GM19463 (cell line): ENCODE results near the gene CRIP1.

Source experiments
- ATAC-seq: cut with Tn5 transposase; IDR thresholded peaks from one replicate; pipeline ENCODE4 v1.9.1; 2021; ENCODE audit warnings: mild to moderate bottlenecking, moderate library complexity; ENCODE audit not compliant: unreplicated experiment

Gene CRIP1

GRCh38 chr14:105469456-105470349 lies 17.0 kb upstream of the CRIP1 start:
- ATAC-seq: no peak

DNA sequence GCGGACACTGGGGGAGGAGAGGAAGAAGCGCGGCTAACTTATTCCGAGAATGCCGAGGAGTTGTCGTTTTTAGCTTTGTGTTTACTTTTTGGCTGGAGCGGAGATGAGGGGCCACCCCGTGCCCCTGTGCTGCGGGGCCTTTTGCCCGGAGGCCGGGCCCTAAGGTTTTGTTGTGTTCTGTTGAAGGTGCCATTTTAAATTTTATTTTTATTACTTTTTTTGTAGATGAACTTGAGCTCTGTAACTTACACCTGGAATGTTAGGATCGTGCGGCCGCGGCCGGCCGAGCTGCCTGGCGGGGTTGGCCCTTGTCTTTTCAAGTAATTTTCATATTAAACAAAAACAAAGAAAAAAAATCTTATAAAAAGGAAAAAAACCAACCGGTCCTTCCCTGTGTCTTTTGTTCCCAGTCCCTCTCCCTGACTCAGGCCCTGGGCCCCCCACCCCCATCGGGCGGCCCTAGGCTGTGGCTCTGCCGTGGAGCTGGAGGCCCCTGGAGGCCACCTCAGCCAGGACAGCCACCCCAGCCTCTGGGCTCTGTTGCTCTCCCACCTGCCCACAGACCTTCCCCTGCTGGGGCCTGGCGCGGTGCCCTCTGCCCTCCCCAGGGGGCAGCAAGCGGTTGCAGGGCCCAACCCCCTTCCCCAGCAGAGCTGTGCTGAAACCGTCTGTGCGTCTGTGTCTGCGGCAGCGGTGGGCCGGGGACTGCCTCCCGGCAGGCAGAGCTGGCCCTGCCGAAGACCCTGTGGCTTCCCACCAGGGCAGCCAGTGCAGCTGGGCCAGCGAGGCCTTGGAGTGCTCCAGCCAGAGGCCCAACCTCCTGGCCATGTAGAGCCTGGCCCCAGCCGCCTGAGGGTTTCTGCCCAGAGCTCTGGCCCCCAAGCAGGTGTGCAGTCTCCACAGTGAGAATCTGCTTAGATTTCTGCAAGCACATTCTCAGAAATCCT lies 16.1 kb upstream of the CRIP1 start:
- no peak for ATAC-seq

DNA sequence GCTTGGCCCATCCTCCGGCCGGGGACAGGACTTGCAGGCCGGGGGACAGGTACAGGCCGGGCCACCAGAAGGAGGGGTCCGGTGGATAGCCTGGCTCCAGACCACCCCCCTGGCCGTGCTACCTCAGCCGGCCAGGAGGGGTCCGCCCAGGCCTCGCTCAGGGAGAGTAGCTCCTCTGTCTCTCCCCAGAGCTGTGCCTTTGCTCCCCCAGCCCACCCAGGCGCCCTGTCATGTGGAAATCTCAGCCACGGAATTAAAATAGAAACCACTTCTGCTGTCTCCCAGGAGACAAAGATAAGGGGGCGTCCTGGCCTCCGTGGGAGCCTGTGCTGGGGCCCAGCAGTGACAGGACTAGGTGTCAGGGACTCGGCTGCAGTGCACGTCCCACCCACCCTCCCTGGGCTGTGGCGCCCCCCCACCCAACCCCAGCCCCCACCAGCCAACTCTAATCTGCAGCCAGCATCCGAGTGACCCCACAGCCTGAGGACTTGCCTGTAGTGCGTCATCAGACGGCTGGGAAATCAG lies 15.3 kb upstream of the CRIP1 start:
- no peak for ATAC-seq

DNA sequence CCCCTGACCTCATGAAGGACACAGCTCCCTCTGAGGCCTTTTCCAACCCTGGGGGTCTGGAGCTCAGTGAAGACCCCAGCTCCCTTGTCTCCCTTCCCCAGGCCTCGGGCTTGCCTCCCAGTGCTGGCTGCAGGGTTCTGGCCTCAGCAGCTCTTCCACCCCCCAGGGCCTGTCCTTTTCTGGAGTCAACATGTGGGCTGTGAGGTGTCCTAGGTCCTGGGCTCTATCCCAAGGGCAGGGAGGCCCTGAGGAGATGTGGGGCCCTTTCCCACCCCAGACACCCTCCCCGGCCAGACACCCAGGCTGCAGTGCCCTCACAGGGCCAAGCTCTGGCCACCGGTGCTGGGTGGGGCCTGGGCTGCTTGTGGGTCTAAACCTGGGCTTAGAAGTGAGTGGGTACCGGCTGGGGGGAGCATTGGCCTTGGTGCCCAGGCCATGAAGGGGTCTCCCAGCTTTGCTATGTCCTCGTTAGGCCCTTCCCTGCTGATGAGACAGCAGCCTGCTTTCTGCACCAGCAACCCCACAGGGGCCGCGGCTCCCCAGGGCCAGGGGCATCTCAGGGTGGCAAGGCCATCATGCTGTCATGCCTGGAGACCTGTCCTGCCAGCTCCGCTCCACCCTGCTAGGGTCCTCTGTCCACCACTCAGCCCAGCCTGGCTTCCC lies 14.7 kb upstream of the CRIP1 start:
- no peak for ATAC-seq

- no peak for ATAC-seq
These were observed 14.1 kb upstream of the CRIP1 start for GRCh38 chr14:105472486-105472991.

GRCh38 chr14:105473033-105473676 lies 13.5 kb upstream of the CRIP1 start:
- ATAC-seq: no peak

- ATAC-seq: no peak
These were observed 12.8 kb upstream of the CRIP1 start for GRCh38 chr14:105473677-105474482.

GRCh38 chr14:105474483-105475268 lies 12.0 kb upstream of the CRIP1 start, which contains the start of gene CRIP2:
Gene CRIP2 (plus strand): TSS chr14:105474821. CDS start chr14:105474863, 42 bp downstream.
- no peak for ATAC-seq

- ATAC-seq: no peak
These were observed 11.2 kb upstream of the CRIP1 start for GRCh38 chr14:105475269-105476096.

GRCh38 chr14:105476097-105476830 lies 10.4 kb upstream of the CRIP1 start:
- ATAC-seq: no peak

DNA sequence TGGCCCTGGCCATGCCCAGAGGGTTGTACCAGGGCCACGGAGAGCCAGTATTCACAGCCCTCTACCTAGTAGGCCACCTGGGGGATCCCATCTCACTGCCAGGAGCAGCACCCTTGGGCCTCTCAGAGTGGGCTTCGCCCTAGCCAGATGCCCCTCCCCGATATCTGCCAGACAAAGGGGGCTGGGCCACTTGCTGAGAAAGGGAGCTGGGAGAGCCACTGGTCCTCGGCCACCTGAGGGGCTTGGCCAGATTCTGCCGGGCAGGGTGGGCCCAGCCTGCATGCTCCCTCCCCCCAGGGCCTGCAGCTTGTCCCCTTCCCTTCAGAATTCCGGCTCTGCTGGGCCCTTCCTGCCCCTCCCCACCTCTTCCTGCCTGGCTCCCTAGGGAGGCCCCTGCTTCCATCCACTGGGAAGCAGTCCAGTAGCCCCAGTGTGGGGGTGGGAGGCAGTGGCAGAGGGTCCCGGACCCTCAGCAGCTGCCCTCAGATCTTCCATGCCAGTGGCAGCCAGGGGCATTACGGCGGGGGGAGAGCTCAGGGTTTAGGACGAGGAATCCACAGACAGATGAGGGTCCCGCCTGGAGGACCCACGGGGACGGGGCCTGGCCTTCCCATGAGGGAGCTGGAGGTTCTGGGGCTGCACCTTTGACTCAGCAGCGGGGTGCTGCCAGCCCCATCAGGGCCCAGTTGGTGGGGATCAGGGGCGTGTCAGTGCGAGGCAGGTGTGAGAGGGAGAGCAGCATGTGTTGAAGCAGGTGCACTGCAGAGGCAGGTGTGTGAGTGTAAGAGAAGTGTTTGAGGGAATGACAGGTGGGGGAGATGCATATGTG lies 9.6 kb upstream of the CRIP1 start:
- no peak for ATAC-seq

DNA sequence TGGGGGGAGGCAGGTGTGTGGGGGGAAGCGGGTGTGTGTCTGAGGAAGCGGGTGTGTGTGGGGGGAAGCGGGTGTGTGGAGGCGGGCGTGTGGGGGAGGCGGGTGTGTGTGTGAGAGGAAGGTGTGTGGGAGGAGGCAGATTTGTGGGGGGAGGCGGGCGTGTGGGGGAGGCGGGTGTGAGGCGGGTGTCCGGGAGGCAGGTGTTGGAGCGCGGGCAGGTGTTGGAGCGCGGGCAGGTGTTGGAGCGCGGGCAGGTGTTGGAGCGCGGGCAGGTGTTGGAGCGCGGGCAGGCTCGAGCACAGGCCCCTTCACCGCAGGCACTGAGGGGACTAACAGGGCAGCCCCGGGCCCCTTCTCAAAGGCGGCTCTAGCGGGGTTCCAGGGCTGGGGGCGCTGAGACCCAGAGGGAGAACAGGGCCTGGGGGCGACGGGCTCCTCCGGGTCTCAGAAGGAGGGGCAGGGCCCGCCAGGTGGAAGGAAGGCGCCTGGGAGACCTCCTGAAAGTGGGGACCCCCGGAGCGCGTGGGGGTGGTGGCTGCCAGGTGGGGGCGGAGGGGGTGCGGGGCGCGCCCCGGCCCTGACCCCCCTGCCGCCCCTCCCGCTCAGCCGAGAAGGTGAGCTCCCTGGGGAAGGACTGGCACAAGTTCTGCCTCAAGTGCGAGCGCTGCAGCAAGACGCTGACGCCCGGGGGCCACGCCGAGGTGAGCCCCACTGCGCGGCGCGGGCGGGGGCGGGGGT lies 8.9 kb upstream of the CRIP1 start:
- ATAC-seq: no peak

DNA sequence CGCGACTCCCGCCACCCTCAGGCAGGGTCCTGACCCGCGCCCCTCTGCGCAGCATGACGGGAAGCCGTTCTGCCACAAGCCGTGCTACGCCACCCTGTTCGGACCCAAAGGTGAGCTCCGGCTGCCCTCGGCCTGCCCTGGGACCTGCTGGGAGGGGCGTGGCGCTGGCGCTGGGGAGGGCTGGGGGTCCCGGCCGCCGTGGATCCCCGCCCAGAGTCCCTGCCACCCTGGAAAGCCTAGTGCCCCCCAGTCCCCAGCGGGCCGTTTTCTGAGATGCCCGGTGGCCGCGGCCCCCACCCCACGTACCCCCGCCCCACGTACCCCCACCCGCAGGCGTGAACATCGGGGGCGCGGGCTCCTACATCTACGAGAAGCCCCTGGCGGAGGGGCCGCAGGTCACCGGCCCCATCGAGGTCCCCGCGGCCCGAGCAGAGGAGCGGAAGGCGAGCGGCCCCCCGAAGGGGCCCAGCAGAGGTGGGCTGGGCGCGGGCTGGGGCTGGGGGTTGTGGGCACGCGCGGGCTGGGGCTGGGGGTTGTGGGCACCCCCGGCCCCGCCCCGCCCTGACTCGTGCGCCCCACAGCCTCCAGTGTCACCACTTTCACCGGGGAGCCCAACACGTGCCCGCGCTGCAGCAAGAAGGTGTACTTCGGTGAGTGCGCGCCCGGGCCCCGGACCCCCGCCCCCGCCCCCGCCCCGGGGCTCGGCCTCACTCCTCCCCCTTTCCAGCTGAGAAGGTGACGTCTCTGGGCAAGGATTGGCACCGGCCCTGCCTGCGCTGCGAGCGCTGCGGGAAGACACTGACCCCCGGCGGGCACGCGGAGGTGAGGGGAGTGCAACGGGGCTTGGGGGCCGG lies 8.1 kb upstream of the CRIP1 start:
- no peak for ATAC-seq

DNA sequence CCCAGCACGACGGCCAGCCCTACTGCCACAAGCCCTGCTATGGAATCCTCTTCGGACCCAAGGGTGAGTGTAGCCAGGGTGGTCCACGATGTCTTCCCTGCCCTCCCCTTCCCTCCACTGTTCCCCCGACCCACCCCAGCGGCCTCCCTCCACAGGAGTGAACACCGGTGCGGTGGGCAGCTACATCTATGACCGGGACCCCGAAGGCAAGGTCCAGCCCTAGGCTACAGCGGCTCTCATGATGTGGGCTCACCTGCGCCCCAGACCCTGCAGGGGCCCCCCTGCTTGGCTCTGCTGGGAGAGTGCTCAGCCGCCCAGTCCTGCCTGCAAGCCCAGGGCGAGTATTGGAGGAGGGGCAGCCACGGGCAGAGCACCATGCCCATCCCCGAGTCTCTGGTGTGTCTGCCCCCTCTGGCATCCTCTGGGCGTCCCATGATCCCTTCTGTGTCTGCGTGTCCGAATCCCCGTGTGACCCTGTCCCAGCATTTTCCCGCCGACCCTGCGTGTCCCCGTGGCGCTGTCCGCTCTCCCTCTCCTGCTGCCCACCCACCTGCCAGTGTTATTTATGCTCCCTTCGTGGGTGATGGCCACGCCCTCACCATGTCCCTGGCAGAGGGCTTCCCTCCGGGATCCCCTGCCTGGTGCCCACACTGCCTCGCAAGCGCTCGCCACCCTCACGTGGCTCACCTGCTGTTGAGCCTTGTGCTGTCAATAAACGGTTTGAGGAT lies 7.1 kb upstream of the CRIP1 start:
- no peak for ATAC-seq
